GM23338 (cell line): ENCODE measurements around the gene CCDC92. TPM values are rescaled to one million over a fixed set of nuclear protein-coding genes. Genes with fewer than 3 reads are reported as not detected.

Experiments used
- ATAC-seq: fragments of 200-7000 bp; cut with Tn5 transposase; 3 replicates; pipeline ENCODE4 v1.9.1; 2020
- DNase-seq: peaks from one replicate; pipeline ENCODE4 v3.0.0-alpha.2; 2015; ENCODE audit warnings: low spot score
- H2AFZ ChIP-seq: fragments of 200-600 bp; sonication (generic); 2 replicates; pipeline ENCODE4 v1.8.0; 2016; ENCODE audit warnings: antibody characterized with exemption, mild to moderate bottlenecking, moderate library complexity
- H3F3A ChIP-seq: fragments of 200-600 bp; sonication (generic); replicated peaks from 2 replicates; pipeline ENCODE4 v1.8.0; 2017; ENCODE audit warnings: antibody characterized with exemption, mixed run types, low read depth
- H3K27ac ChIP-seq: fragments of 200-600 bp; sonication (generic); 2 replicates; pipeline ENCODE4 v1.6.1; 2016; ENCODE audit warnings: low read depth
- H3K27me3 ChIP-seq: fragments of 200-600 bp; sonication (generic); 2 replicates; pipeline ENCODE4 v1.8.0; 2016; ENCODE audit warnings: mild to moderate bottlenecking, mixed run types, moderate library complexity; ENCODE audit not compliant: insufficient read depth
- H3K36me3 ChIP-seq: fragments of 200-600 bp; sonication (generic); 2 replicates; pipeline ENCODE4 v1.8.0; 2016; ENCODE audit warnings: mild to moderate bottlenecking; ENCODE audit not compliant: insufficient read depth
- H3K4me1 ChIP-seq: fragments of 200-600 bp; sonication (generic); 2 replicates; pipeline ENCODE4 v1.8.0; 2016; ENCODE audit warnings: mild to moderate bottlenecking, moderate library complexity; ENCODE audit not compliant: insufficient read depth
- H3K4me2 ChIP-seq: fragments of 200-600 bp; sonication (generic); 2 replicates; pipeline ENCODE4 v1.7.1; 2017; ENCODE audit warnings: mixed run types
- H3K4me3 ChIP-seq: fragments of 200-600 bp; sonication (generic); 2 replicates; pipeline ENCODE4 v1.6.1; 2016; ENCODE audit warnings: mixed run types
- H3K79me2 ChIP-seq: fragments of 200-600 bp; sonication (generic); replicated peaks from 2 replicates; pipeline ENCODE4 v1.8.0; 2017; ENCODE audit warnings: mild to moderate bottlenecking; ENCODE audit not compliant: insufficient read depth
- H3K9me2 ChIP-seq: fragments of 200-600 bp; sonication (generic); 2 replicates; pipeline ENCODE4 v1.8.0; 2017; ENCODE audit not compliant: insufficient read depth
- H4K20me1 ChIP-seq: fragments of 200-600 bp; sonication (generic); replicated peaks from 2 replicates; pipeline ENCODE4 v1.8.0; 2017; ENCODE audit warnings: mild to moderate bottlenecking; ENCODE audit not compliant: insufficient read depth
- H3K27ac Mint-ChIP-seq: 2 replicates; pipeline ENCODE4 v1.8.0; 2020; ENCODE audit warnings: inconsistent platforms, mild to moderate bottlenecking, moderate library complexity, mixed read lengths
- H3K27me3 Mint-ChIP-seq: 3 replicates; pipeline ENCODE4 v1.8.0; 2022; ENCODE audit warnings: low read depth, mild to moderate bottlenecking, moderate library complexity, mixed read lengths, inconsistent platforms; ENCODE audit not compliant: insufficient read depth, poor library complexity
- H3K36me3 Mint-ChIP-seq: 3 replicates; pipeline ENCODE4 v1.8.0; 2021; ENCODE audit warnings: low read depth, mild to moderate bottlenecking, inconsistent platforms, moderate library complexity, mixed read lengths
- H3K4me1 Mint-ChIP-seq: 3 replicates; pipeline ENCODE4 v1.8.0; 2020; ENCODE audit warnings: mild to moderate bottlenecking, inconsistent platforms, mixed read lengths
- H3K4me3 Mint-ChIP-seq: 3 replicates; pipeline ENCODE4 v1.8.0; 2021; ENCODE audit warnings: moderate library complexity, mild to moderate bottlenecking, inconsistent platforms, mixed read lengths
- H3K9me3 Mint-ChIP-seq: 3 replicates; pipeline ENCODE4 v1.8.0; 2020; ENCODE audit warnings: moderate library complexity, mild to moderate bottlenecking, inconsistent platforms, mixed read lengths
- CREB1 ChIP-seq: fragments of 250-450 bp; sonication (Bioruptor Pico); IDR thresholded peaks from 2 replicates; pipeline ENCODE4 v1.5.0; 2020; ENCODE audit warnings: low read depth, mild to moderate bottlenecking, moderate library complexity
- EZH2 ChIP-seq: fragments of 200-600 bp; sonication (generic); IDR thresholded peaks from one replicate; pipeline ENCODE4 v1.8.0; 2017; ENCODE audit warnings: antibody characterized with exemption, mild to moderate bottlenecking, low read depth; ENCODE audit not compliant: unreplicated experiment
- EZH2phosphoT487 ChIP-seq: fragments of 200-600 bp; sonication (generic); IDR thresholded peaks from one replicate; pipeline ENCODE4 v1.8.1; 2018; ENCODE audit warnings: antibody characterized with exemption; ENCODE audit not compliant: unreplicated experiment
- JUNB ChIP-seq: IDR thresholded peaks from one replicate; pipeline ENCODE4 v1.6.1; 2016; ENCODE audit warnings: antibody characterized with exemption; ENCODE audit not compliant: unreplicated experiment
- POLR2AphosphoS5 ChIP-seq: IDR thresholded peaks from 2 replicates; pipeline ENCODE4 v1.6.1; 2016; ENCODE audit warnings: antibody characterized with exemption, low read depth
- REST ChIP-seq: IDR thresholded peaks from one replicate; pipeline ENCODE4 v1.6.1; 2018; ENCODE audit warnings: antibody characterized with exemption; ENCODE audit not compliant: unreplicated experiment
- STAT1 ChIP-seq: IDR thresholded peaks from one replicate; pipeline ENCODE4 v1.6.1; 2016; ENCODE audit warnings: antibody characterized with exemption; ENCODE audit not compliant: unreplicated experiment
- ZNF114 ChIP-seq: fragments of 250-450 bp; sonication (Bioruptor Pico); IDR thresholded peaks from 2 replicates; pipeline ENCODE4 v1.5.0; 2020; ENCODE audit warnings: mild to moderate bottlenecking, moderate library complexity
- ZNF462 ChIP-seq: fragments of 250-450 bp; sonication (Bioruptor Pico); IDR thresholded peaks from 2 replicates; pipeline ENCODE4 v1.5.0; 2020; ENCODE audit warnings: mild to moderate bottlenecking, moderate library complexity
- polyA plus RNA-seq: library from polyadenylated mRNA; unstranded; fragments of >200 nt; fragmentation: Nextera tagmentation; extraction: Ambion mirVana; gene quantifications from 2 replicates; pipeline ENCODE4 v1.2.1, GENCODE V29; 2016
- total RNA-seq: library from RNA; depleted of rRNA; stranded (reverse); fragments of >200 nt; shearing (Covaris generic); gene quantifications from 2 replicates; pipeline ENCODE4 v1.2.3, GENCODE V29; 2014
- TF ChIP-seq, protein P1 (sequence below), 2 experiments: fragments of 200-600 bp in 1 of 2; sonication (generic) in 1 of 2; conservative IDR thresholded peaks; 2 replicates each; pipeline versions ENCODE4 v1.5.1 to v1.6.1; 2016 to 2017; ENCODE audit warnings: antibody characterized with exemption in 2 of 2, low read depth in 2 of 2, mild to moderate bottlenecking in 2 of 2, moderate library complexity in 1 of 2

The CCDC92 gene
- total and polyA plus RNA-seq, 2 experiments from 2014 or later, result 0.08 to 0.31 TPM

DNA sequence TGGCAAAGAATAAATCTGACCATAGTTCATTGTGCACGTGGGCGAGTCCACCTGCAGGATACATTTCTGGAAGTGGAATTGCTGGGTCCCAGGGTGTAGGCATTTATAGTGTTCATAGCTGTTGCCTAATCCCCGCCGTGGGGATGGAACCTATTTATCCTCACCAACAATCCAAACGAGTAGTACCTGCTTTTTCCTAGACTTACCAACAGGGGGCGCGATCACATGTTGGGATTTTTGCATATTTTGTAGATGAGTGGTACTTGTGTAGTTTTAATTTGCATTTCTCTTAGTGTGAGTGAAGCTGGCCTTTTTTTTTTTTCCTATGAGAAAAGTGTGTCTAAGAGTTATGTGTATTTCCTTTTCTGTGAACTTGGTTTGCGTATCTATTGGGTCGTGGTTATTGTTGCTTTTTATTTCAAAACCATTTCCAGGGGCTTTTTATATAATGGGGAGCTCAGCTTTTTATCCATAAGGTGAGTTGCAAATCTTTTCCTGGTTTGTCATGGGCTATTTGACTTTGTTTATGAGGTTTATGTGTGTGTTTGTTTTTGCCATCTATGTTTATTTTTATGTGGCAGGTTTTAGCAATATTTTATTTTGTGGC, 67.2 kb downstream of the CCDC92 start (continued):
- TF ChIP-seq REST, result no peak

GRCh38 chr12:123903301-123904065, 69.1 kb downstream of the CCDC92 start:
- Histone ChIP-seq H2AFZ (no peak overlapping the region), H3K27ac (no peak overlapping the region), H3K36me3 (no peaks in the 10 kb centered on the region), H3K4me3 (no peak overlapping the region), H3K4me2 (no peak overlapping the region), H3K4me1 (peaks cover 4% of the 10 kb centered on the region; the same call in 1 of the 2 replicates), H3K9me2 (no peaks in the 10 kb centered on the region), H4K20me1 (no peaks in the 10 kb centered on the region), H3K79me2 (no peaks in the 10 kb centered on the region), H3K27me3 (no peaks in the 10 kb centered on the region), H3F3A (no peaks in the 10 kb centered on the region)
- H3K27me3 Mint-ChIP-seq, result peaks cover 27% of the 10 kb centered on the region
- no peak overlapping the region for H3K4me3 Mint-ChIP-seq
- DNase-seq (no peak), ATAC-seq (no peak)
- peaks cover 13% of the 10 kb centered on the region for H3K9me3 Mint-ChIP-seq
- no peak overlapping the region for H3K27ac Mint-ChIP-seq
- H3K4me1 Mint-ChIP-seq, result peaks cover 8% of the 10 kb centered on the region
- peaks cover 6% of the 10 kb centered on the region for H3K36me3 Mint-ChIP-seq
- TF ChIP-seq JUNB, result no peak
- TF ChIP-seq STAT1, result no peak
- TF ChIP-seq EZH2phosphoT487, result no peak
- TF ChIP-seq ZNF114 (CRISPR knock-in tag), result no peak
- no peak for TF ChIP-seq CREB1
- TF ChIP-seq, protein P1, sequence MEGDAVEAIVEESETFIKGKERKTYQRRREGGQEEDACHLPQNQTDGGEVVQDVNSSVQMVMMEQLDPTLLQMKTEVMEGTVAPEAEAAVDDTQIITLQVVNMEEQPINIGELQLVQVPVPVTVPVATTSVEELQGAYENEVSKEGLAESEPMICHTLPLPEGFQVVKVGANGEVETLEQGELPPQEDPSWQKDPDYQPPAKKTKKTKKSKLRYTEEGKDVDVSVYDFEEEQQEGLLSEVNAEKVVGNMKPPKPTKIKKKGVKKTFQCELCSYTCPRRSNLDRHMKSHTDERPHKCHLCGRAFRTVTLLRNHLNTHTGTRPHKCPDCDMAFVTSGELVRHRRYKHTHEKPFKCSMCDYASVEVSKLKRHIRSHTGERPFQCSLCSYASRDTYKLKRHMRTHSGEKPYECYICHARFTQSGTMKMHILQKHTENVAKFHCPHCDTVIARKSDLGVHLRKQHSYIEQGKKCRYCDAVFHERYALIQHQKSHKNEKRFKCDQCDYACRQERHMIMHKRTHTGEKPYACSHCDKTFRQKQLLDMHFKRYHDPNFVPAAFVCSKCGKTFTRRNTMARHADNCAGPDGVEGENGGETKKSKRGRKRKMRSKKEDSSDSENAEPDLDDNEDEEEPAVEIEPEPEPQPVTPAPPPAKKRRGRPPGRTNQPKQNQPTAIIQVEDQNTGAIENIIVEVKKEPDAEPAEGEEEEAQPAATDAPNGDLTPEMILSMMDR (conservative IDR thresholded peaks at IDR 0.05; ENCODE audit: low read depth in 2 of 2), result no peak
- no peak for TF ChIP-seq ZNF462
- TF ChIP-seq POLR2AphosphoS5, result no peak
- no peak for TF ChIP-seq EZH2
